WTC11 (cell line): ENCODE results near the gene SERTAD3. TPM values are rescaled to one million over a fixed set of nuclear protein-coding genes. Genes with fewer than 3 reads are reported as not detected.
"Not testable (repeated sequence)": the region's sequence is repeated elsewhere in the genome, so short reads cannot be mapped to it uniquely, and the experiment has no call there.

Experiments
- ATAC-seq: fragments of 200-7000 bp; cut with Tn5 transposase; 2 replicates; pipeline ENCODE4 v1.10.0; 2021; ENCODE audit warnings: mild to moderate bottlenecking, moderate library complexity
- CTCF ChIA-PET: fragments of 300-600 bp; sonication (Branson Sonifier 250); formaldehyde crosslinking; loops from one replicate; lab custom pipeline; 2021; ENCODE audit warnings: antibody characterized with exemption; lab: Charles Lee
- POLR2A ChIA-PET: fragments of 350-600 bp; sonication (Branson Sonifier 250); formaldehyde crosslinking; loops from one replicate; lab custom pipeline; 2021; ENCODE audit warnings: antibody characterized with exemption; lab: Charles Lee
- DNase-seq: peaks from one replicate; pipeline ENCODE4 v3.0.0; 2021; ENCODE audit warnings: low spot score
- H3K27ac Mint-ChIP-seq: 2 replicates; pipeline ENCODE4 v1.8.0; 2021; ENCODE audit warnings: mixed read lengths
- H3K27me3 Mint-ChIP-seq: 2 replicates; pipeline ENCODE4 v1.8.0; 2021; ENCODE audit warnings: low read depth, mild to moderate bottlenecking, moderate library complexity, mixed read lengths
- H3K36me3 Mint-ChIP-seq: 2 replicates; pipeline ENCODE4 v1.8.0; 2021; ENCODE audit warnings: mixed read lengths
- H3K4me1 Mint-ChIP-seq: 2 replicates; pipeline ENCODE4 v1.8.0; 2022; ENCODE audit warnings: mixed read lengths
- H3K4me3 Mint-ChIP-seq: 2 replicates; pipeline ENCODE4 v1.8.0; 2021; ENCODE audit warnings: mild to moderate bottlenecking, moderate library complexity, mixed read lengths
- H3K9me3 Mint-ChIP-seq: 2 replicates; pipeline ENCODE4 v1.8.0; 2021; ENCODE audit warnings: mixed read lengths
- HMGA2 ChIP-seq: fragments of 250-450 bp; sonication (Bioruptor Pico); IDR thresholded peaks from 2 replicates; pipeline ENCODE4 v1.4.0; 2021; ENCODE audit warnings: mild to moderate bottlenecking, moderate library complexity
- MYBL2 ChIP-seq: sonication (generic); formaldehyde crosslinking; IDR thresholded peaks from 2 replicates; pipeline ENCODE4 v1.8.1; 2023; ENCODE audit warnings: mild to moderate bottlenecking, moderate library complexity, missing genetic modification reagents
- ZNF121 ChIP-seq: sonication (generic); formaldehyde crosslinking; IDR thresholded peaks from 2 replicates; pipeline ENCODE4 v1.8.0; 2023; ENCODE audit warnings: missing genetic modification reagents
- total RNA-seq: library from RNA; stranded (reverse); gene quantifications from 3 replicates; pipeline ENCODE4 v1.2.3, GENCODE V29; 2021
- TF ChIP-seq, protein P1 (sequence below): sonication (generic); formaldehyde crosslinking; IDR thresholded peaks from 2 replicates; pipeline ENCODE4 v1.8.1; 2023; ENCODE audit warnings: mild to moderate bottlenecking, missing genetic modification reagents
- TF ChIP-seq, protein P2 (sequence below): sonication (generic); formaldehyde crosslinking; IDR thresholded peaks from 2 replicates; pipeline ENCODE4 v1.8.0; 2022; ENCODE audit warnings: missing genetic modification reagents
- TF ChIP-seq, protein P3 (sequence below): fragments of 250-450 bp; sonication (Bioruptor Pico); IDR thresholded peaks from 2 replicates; pipeline ENCODE4 v1.8.0; 2021; ENCODE audit warnings: mild to moderate bottlenecking
- TF ChIP-seq, protein P4 (sequence below): sonication (generic); formaldehyde crosslinking; IDR thresholded peaks from 2 replicates; pipeline ENCODE4 v1.8.0; 2023; ENCODE audit warnings: missing genetic modification reagents
- TF ChIP-seq, protein P5 (sequence below): sonication (generic); formaldehyde crosslinking; IDR thresholded peaks from 2 replicates; pipeline ENCODE4 v1.8.1; 2022; ENCODE audit warnings: mild to moderate bottlenecking, missing genetic modification reagents, moderate library complexity, borderline replicate concordance
- TF ChIP-seq, protein P6 (sequence below): fragments of 200-600 bp; IDR thresholded peaks from 2 replicates; pipeline ENCODE4 v1.8.0; 2022; ENCODE audit warnings: antibody characterized with exemption

The SERTAD3 gene
- total RNA-seq, 1 experiment from 2014 or later, result 33.6 TPM

DNA sequence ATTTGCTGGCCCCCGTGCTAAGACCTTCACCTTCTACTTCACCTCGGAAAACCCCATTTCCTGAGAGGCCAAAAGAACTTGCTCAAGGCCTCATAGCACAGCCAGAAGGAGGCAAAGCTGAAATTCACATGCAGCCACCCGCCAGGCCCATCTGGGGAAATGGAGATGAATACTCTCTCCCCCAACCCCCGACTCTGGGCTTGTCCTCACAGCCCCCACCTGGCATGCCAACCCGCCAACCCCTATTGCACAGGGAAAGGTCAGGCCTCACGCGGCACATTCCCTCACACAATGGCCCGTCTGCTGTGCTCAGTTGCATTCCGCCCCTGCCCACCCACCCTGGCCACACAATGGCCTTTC is 34.1 kb downstream of the SERTAD3 start (continued):
- TF ChIP-seq, protein P1, sequence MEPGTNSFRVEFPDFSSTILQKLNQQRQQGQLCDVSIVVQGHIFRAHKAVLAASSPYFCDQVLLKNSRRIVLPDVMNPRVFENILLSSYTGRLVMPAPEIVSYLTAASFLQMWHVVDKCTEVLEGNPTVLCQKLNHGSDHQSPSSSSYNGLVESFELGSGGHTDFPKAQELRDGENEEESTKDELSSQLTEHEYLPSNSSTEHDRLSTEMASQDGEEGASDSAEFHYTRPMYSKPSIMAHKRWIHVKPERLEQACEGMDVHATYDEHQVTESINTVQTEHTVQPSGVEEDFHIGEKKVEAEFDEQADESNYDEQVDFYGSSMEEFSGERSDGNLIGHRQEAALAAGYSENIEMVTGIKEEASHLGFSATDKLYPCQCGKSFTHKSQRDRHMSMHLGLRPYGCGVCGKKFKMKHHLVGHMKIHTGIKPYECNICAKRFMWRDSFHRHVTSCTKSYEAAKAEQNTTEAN (CRISPR knock-in tag), result no peak
- TF ChIP-seq, protein P2, sequence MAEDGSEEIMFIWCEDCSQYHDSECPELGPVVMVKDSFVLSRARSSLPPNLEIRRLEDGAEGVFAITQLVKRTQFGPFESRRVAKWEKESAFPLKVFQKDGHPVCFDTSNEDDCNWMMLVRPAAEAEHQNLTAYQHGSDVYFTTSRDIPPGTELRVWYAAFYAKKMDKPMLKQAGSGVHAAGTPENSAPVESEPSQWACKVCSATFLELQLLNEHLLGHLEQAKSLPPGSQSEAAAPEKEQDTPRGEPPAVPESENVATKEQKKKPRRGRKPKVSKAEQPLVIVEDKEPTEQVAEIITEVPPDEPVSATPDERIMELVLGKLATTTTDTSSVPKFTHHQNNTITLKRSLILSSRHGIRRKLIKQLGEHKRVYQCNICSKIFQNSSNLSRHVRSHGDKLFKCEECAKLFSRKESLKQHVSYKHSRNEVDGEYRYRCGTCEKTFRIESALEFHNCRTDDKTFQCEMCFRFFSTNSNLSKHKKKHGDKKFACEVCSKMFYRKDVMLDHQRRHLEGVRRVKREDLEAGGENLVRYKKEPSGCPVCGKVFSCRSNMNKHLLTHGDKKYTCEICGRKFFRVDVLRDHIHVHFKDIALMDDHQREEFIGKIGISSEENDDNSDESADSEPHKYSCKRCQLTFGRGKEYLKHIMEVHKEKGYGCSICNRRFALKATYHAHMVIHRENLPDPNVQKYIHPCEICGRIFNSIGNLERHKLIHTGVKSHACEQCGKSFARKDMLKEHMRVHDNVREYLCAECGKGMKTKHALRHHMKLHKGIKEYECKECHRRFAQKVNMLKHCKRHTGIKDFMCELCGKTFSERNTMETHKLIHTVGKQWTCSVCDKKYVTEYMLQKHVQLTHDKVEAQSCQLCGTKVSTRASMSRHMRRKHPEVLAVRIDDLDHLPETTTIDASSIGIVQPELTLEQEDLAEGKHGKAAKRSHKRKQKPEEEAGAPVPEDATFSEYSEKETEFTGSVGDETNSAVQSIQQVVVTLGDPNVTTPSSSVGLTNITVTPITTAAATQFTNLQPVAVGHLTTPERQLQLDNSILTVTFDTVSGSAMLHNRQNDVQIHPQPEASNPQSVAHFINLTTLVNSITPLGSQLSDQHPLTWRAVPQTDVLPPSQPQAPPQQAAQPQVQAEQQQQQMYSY (CRISPR knock-in tag), result no peak
- TF ChIP-seq HMGA2 (CRISPR knock-in tag) (no peak), MYBL2 (CRISPR knock-in tag) (no peak)

DNA sequence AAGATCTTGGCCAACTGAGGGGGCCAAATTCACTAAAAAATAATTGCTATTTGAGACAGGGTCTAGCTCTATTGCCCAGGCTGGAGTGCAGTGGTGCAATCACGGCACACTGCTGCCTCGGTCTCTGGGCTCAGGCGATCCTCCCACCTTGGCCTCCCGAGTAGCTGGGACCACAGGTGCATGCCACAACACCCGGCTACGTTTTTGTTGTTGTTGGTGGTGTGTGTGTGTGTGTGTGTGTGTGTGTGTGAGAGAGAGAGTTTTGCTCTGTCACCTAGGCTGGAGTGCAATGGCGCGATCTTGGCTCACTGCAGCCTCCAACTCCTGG is 35.6 kb downstream of the SERTAD3 start:
- ATAC-seq, DNase-seq, H3K27ac Mint-ChIP-seq, H3K4me3 Mint-ChIP-seq, POLR2A ChIA-PET, H3K27me3 Mint-ChIP-seq, H3K36me3 Mint-ChIP-seq, H3K9me3 Mint-ChIP-seq: not testable (repeated sequence)
- TF ChIP-seq ZNF121 (CRISPR knock-in tag), result peak; percentile 93
- CTCF ChIA-PET, result interaction anchor here (1.2 to 4.0 kb wide), 2 partner anchors 12 to 17 kb away, joined by 5 to 33 read pairs; partner anchors contain the start of gene SERTAD1
- peaks cover 39% of the 10 kb centered on the region for H3K4me1 Mint-ChIP-seq

DNA sequence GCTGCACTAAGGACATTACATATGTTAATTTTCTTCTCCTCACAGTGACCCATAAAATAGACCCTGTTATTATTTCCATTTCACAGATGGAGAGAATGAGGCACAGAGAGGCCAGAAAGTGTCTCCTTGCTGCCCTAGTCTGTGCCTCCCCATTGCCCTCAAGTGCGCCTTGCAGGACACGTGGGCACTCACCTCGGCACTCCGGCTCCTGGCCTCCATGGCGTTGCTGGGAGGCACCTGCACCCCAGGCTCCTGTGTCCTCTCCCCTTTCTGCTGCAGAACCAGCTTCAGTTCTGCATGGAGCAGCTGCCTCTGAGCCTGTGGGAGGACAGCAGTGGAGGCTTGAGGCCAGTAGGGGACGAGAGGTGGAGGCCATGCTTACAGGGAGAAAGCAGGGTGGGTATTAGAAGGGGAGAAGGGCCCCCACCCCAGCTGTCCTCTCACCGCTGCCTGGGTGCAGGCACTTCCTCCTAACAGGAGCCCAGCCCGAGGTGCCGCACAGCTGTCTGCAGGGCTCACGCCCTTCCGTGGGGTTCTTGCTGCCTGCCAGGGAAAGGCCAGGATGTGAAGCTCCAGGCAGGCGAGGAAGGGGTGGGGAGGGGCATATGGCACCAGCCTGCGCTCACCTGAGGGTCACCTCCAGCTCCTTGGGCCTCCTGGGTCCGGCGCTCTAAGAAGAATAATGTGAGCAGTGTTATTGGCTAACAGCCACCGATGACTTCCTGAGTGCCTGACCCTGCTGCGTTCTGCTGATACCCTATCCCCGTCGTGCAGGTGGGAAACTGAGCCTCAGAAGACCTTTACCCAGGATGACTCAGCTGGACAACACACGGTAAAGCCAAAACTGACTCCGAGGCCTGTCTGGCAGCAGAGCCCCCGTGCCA is 36.2 kb downstream of the SERTAD3 start:
- Mint-ChIP-seq H3K4me3 (no peak overlapping the region), H3K27ac (no peak overlapping the region), H3K9me3 (no peaks in the 10 kb centered on the region), H3K36me3 (no peaks in the 10 kb centered on the region), H3K4me1 (peaks cover 36% of the 10 kb centered on the region), H3K27me3 (no peaks in the 10 kb centered on the region; the same call in 1 of the 2 replicates)
- DNase-seq, result no peak
- CTCF ChIA-PET, result interaction anchor here (0.5 to 4.0 kb wide), 7 partner anchors 11 to 641 kb away, joined by 3 to 33 read pairs (median 4); partner anchors contain the start of gene SERTAD1
- ATAC-seq, result no peak
- POLR2A ChIA-PET, result no interaction called here
- TF ChIP-seq, protein P3, sequence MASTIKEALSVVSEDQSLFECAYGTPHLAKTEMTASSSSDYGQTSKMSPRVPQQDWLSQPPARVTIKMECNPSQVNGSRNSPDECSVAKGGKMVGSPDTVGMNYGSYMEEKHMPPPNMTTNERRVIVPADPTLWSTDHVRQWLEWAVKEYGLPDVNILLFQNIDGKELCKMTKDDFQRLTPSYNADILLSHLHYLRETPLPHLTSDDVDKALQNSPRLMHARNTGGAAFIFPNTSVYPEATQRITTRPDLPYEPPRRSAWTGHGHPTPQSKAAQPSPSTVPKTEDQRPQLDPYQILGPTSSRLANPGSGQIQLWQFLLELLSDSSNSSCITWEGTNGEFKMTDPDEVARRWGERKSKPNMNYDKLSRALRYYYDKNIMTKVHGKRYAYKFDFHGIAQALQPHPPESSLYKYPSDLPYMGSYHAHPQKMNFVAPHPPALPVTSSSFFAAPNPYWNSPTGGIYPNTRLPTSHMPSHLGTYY (CRISPR knock-in tag), result no peak
- no peak for TF ChIP-seq MYBL2 (CRISPR knock-in tag)
- TF ChIP-seq, protein P4, sequence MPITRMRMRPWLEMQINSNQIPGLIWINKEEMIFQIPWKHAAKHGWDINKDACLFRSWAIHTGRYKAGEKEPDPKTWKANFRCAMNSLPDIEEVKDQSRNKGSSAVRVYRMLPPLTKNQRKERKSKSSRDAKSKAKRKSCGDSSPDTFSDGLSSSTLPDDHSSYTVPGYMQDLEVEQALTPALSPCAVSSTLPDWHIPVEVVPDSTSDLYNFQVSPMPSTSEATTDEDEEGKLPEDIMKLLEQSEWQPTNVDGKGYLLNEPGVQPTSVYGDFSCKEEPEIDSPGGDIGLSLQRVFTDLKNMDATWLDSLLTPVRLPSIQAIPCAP (CRISPR knock-in tag), result no peak
- TF ChIP-seq, protein P5, sequence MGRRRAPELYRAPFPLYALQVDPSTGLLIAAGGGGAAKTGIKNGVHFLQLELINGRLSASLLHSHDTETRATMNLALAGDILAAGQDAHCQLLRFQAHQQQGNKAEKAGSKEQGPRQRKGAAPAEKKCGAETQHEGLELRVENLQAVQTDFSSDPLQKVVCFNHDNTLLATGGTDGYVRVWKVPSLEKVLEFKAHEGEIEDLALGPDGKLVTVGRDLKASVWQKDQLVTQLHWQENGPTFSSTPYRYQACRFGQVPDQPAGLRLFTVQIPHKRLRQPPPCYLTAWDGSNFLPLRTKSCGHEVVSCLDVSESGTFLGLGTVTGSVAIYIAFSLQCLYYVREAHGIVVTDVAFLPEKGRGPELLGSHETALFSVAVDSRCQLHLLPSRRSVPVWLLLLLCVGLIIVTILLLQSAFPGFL, result no peak
- TF ChIP-seq, protein P6, sequence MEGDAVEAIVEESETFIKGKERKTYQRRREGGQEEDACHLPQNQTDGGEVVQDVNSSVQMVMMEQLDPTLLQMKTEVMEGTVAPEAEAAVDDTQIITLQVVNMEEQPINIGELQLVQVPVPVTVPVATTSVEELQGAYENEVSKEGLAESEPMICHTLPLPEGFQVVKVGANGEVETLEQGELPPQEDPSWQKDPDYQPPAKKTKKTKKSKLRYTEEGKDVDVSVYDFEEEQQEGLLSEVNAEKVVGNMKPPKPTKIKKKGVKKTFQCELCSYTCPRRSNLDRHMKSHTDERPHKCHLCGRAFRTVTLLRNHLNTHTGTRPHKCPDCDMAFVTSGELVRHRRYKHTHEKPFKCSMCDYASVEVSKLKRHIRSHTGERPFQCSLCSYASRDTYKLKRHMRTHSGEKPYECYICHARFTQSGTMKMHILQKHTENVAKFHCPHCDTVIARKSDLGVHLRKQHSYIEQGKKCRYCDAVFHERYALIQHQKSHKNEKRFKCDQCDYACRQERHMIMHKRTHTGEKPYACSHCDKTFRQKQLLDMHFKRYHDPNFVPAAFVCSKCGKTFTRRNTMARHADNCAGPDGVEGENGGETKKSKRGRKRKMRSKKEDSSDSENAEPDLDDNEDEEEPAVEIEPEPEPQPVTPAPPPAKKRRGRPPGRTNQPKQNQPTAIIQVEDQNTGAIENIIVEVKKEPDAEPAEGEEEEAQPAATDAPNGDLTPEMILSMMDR, result no peak
